RPMI7951 (cell line): ENCODE measurements around the gene UNC93B1. TPM values are rescaled to one million over a fixed set of nuclear protein-coding genes. Genes with fewer than 3 reads are reported as not detected.

Experiments used
- DNase-seq: peaks from one replicate; pipeline ENCODE4 v3.0.0-alpha.2; 2012; ENCODE audit warnings: low read depth
- total RNA-seq: library from RNA; depleted of rRNA; stranded (reverse); fragments of >200 nt; shearing (Covaris generic); gene quantifications from 2 replicates; pipeline ENCODE4 v1.2.3, GENCODE V29; 2014; rRNA removed

Gene UNC93B1
- 15.7 and 19.6 TPM in 2 replicates for total RNA-seq

GRCh38 chr11:68003846-68004550, at the start of gene UNC93B1:
Gene UNC93B1, minus strand, starts transcription at chr11:68004097. Its CDS starts 54 bp downstream, at chr11:68004043.
- peak; percentile 89 for DNase-seq

GRCh38 chr11:68053117-68053516, 49.2 kb upstream of the UNC93B1 start:
- DNase-seq, result no peak

GRCh38 chr11:68052137-68052873, 48.4 kb upstream of the UNC93B1 start:
- DNase-seq, result no peak

GRCh38 chr11:68051191-68052136, 47.6 kb upstream of the UNC93B1 start:
- no peak for DNase-seq

- DNase-seq, result no peak
These were observed 46.5 kb upstream of the UNC93B1 start for GRCh38 chr11:68050371-68050841.

- no peak for DNase-seq
These were observed 45.8 kb upstream of the UNC93B1 start for GRCh38 chr11:68049509-68050370.

- no peak for DNase-seq
These were observed 45.0 kb upstream of the UNC93B1 start for GRCh38 chr11:68048681-68049508.

- DNase-seq, result no peak
These were observed 43.8 kb upstream of the UNC93B1 start for GRCh38 chr11:68047437-68048290.

- DNase-seq, result no peak
These were observed 41.0 kb upstream of the UNC93B1 start for GRCh38 chr11:68044898-68045351.

- no peak for DNase-seq
These were observed 40.4 kb upstream of the UNC93B1 start for GRCh38 chr11:68044145-68044813.

- no peak for DNase-seq
These were observed 39.6 kb upstream of the UNC93B1 start for GRCh38 chr11:68043349-68044144.

- DNase-seq, result no peak
These were observed 39.1 kb upstream of the UNC93B1 start for GRCh38 chr11:68043029-68043348.

- DNase-seq, result no peak
These were observed 38.5 kb upstream of the UNC93B1 start for GRCh38 chr11:68042219-68043028.

GRCh38 chr11:68041617-68042218, 37.8 kb upstream of the UNC93B1 start:
- DNase-seq, result no peak

GRCh38 chr11:68040957-68041591, 37.2 kb upstream of the UNC93B1 start:
- DNase-seq, result no peak
